ENCODE data around the gene CREB3L2. TPM values are rescaled to one million over a fixed set of nuclear protein-coding genes. Genes with fewer than 3 reads are reported as not detected.

CREB3L2 gene
- total RNA-seq, 1 donor from 2014 or later = 28.2 TPM

- DNase-seq (ENCODE audit: low read depth) = no peak
- TF ChIP-seq CTCF (IDR thresholded peaks at IDR 0.05; ENCODE audit: insufficient read depth, low read length, poor library complexity, severe bottlenecking) = no peak
- H3K27me3 ChIP-seq (ENCODE audit: control insufficient read depth, insufficient read depth, low read length) = no peaks in the 10 kb centered on the region
Measured at GRCh38 chr7:137937202-137937560, 64.7 kb downstream of the CREB3L2 start.

DNA sequence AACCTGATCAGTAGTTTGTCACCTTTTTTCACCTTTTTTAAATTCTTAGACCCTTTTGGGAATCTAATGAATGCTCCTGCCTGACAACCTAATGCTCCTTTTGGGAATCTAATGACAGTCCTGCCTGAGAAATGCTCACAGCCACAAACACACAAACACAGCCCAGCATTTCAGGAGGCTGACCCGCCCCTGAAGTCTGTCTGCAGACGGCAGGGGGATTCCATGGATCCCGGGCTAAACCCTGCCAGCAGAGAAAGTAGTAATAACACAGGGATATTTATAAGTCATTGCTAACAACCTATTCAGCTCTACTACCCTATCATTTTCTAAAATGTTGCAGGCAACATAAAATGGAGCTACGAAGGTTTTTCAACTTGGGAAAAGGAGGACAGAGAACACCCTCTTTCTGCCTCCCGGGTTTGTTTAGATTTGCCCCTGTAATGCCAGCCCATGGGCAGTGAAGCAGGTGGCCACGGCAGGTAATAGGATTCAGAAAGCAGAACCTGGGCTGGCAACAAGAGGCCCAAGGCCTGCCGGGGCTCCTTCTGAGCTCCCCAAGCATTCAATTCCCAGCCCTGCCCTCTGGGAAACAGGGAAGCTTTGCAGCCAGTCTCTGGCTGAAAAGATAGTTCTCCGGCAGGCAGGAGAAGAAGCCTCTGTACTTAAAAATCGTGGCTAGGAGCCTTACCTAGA, 65.2 kb downstream of the CREB3L2 start:
- DNase-seq (ENCODE audit: low read depth) = no peak
- no peak overlapping the region for H3K4me3 ChIP-seq (ENCODE audit: low read depth, low read length)
- TF ChIP-seq CTCF (IDR thresholded peaks at IDR 0.05; ENCODE audit: insufficient read depth, low read length, poor library complexity, severe bottlenecking) = no peak
- no peaks in the 10 kb centered on the region for H3K36me3 ChIP-seq (ENCODE audit: control insufficient read depth, insufficient read depth, low read length)
- H3K27me3 ChIP-seq (ENCODE audit: control insufficient read depth, insufficient read depth, low read length) = no peaks in the 10 kb centered on the region

More at GRCh38 chr7:137937202-137937560, 64.7 kb downstream of the CREB3L2 start:
- H3K36me3 ChIP-seq (ENCODE audit: control insufficient read depth, insufficient read depth, low read length) = no peaks in the 10 kb centered on the region
- no peak overlapping the region for H3K4me3 ChIP-seq (ENCODE audit: low read depth, low read length)

DNA sequence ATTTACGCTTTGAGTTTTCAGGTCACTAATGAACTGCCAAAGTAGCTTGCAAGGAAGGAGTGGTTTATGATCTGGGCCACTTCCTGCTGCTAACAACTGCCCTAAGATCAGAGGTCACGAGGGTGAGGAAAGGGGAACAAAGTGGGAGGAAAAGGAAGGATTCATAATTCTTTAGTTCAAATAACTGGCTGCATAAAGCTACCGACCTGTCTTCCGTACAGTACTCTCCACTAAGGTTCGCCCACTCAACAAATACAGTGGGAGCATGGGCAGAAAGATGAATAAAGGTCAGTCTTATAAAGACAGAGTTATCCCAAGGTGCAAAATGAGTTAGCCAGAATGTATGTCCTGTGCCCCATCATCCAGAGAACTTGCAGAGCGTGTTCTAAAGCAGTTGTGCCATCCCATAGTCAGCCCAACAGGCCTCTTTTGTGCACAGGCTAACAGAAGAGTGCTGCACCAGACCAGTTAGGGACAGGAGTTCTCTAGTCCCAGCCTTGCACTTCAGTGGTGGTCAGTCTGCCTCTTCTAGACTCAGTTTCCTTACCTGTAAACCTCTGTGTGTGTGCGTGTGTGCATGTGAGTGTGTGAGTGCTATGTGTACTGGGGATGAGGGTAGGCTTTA, 65.9 kb downstream of the CREB3L2 start:
- no peak for TF ChIP-seq CTCF (IDR thresholded peaks at IDR 0.05; ENCODE audit: insufficient read depth, low read length, poor library complexity, severe bottlenecking)
- H3K27me3 ChIP-seq (ENCODE audit: control insufficient read depth, insufficient read depth, low read length) = no peaks in the 10 kb centered on the region
- no peak for DNase-seq (ENCODE audit: low read depth)
- no peaks in the 10 kb centered on the region for H3K36me3 ChIP-seq (ENCODE audit: control insufficient read depth, insufficient read depth, low read length)
- no peak overlapping the region for H3K4me3 ChIP-seq (ENCODE audit: low read depth, low read length)

GRCh38 chr7:137934941-137935883, 66.7 kb downstream of the CREB3L2 start:
- TF ChIP-seq CTCF (IDR thresholded peaks at IDR 0.05; ENCODE audit: insufficient read depth, low read length, poor library complexity, severe bottlenecking) = no peak
- no peak for DNase-seq (ENCODE audit: low read depth)

DNA sequence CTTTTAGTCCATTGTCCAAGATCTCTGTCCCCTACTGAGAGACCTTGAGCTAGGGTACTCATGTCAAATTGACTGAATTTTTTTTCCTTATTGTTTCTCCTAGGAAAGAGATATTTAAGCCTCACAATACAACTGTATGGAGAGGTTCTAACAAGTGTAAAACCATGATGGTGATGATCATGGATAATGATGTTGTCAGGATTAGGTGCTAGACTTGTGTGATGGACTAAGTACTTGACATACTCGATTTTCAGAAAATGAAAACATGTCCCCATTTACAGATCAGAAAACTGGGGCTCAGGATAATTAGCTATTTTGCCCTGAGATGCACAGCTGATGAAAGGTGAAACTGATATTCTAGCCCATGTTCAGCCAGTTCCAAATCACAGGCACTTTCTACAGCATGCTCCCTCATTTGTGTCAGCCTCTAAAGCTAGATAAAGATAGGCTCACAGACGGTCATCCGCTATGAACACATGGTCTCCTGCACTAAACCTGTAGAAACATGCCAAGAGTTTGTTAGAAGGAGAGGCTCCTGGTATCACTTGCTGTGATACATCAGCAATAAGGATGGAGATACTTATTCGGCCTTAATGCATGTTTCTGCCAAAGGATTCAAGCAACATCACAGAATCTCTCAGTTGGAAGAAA, 67.6 kb downstream of the CREB3L2 start:
- no peaks in the 10 kb centered on the region for H3K27me3 ChIP-seq (ENCODE audit: control insufficient read depth, insufficient read depth, low read length)
- DNase-seq (ENCODE audit: low read depth) = no peak
- H3K4me3 ChIP-seq (ENCODE audit: low read depth, low read length) = no peak overlapping the region
- TF ChIP-seq CTCF (IDR thresholded peaks at IDR 0.05; ENCODE audit: insufficient read depth, low read length, poor library complexity, severe bottlenecking) = no peak
- H3K36me3 ChIP-seq (ENCODE audit: control insufficient read depth, insufficient read depth, low read length) = no peaks in the 10 kb centered on the region

More at GRCh38 chr7:137934941-137935883, 66.7 kb downstream of the CREB3L2 start:
- no peak overlapping the region for H3K4me3 ChIP-seq (ENCODE audit: low read depth, low read length)
- no peaks in the 10 kb centered on the region for H3K36me3 ChIP-seq (ENCODE audit: control insufficient read depth, insufficient read depth, low read length)
- no peaks in the 10 kb centered on the region for H3K27me3 ChIP-seq (ENCODE audit: control insufficient read depth, insufficient read depth, low read length)
